Measurements from ENCODE around the gene RIPK3. TPM values are rescaled to one million over a fixed set of nuclear protein-coding genes. Genes with fewer than 3 reads are reported as not detected.
A peak's percentile ranks its signal among the peaks of the same experiment; 100 is the strongest.

The RIPK3 gene
- total and polyA plus RNA-seq, 2 experiments from 2014 or later = 0.32 to 1.5 TPM

DNA sequence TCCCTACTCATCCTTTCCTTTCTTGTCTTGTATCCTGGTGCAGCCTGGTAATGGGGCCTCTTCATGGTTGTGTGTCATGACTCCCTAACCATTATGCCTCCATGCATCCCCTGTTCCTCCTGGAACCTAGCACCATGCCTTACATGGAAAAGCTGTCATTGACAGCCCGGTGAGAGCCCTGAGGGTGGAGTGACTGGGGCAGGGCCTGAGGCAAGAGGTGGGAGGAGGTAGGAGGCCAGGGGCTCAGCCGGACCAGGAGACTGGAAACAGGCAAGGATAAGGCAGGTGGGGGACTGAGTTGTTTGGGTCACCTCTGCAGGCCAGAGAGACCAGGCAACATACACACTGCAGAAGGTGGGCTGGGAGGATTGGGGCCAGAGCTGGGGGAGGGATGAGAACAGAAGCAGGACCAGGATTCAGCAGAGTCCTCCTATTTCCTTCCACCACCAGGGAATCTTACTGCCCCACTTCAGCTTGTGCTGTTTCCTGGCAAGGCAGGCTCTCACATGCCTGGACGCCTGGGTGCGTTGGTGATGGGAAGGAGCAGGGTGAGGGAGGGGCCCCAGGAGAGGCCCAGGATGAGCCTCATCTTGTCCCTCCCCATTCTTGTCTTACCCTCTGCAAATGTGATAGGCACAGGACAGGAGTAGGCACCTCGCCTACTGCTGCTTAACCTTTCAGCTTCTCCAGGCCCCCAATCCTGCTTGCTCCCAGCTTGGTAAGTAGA lies 30.1 kb downstream of the RIPK3 start, which contains the start of gene LTB4R2:
TSS of gene LTB4R2 (plus strand) at position 603 of the 727 bp plus-strand sequence. CDS start 525 bp downstream, outside the sequence.
- H3K36me3 Mint-ChIP-seq (ENCODE audit: low read depth) = peaks cover 45% of the 10 kb centered on the region

More for the DNA sequence above, 30.1 kb downstream of the RIPK3 start, which contains the start of gene LTB4R2:
- H3K27ac ChIP-seq (ENCODE audit: low read depth) = no peak within 1 kb of the TSS
- no peaks in the 10 kb centered on the region for H3K79me2 ChIP-seq (replicated peaks; ENCODE audit: insufficient read depth)
- no peaks in the 10 kb centered on the region for H3F3A ChIP-seq (replicated peaks; ENCODE audit: low read depth)
- H3K27me3 ChIP-seq (ENCODE audit: insufficient read depth) = peaks cover 10% of the 10 kb centered on the region; the same call in 1 of the 2 replicates
- Mint-ChIP-seq H3K9me3 (no peaks in the 10 kb centered on the region), H3K27me3 (ENCODE audit: insufficient read depth, low read depth, poor library complexity) (peaks cover 25% of the 10 kb centered on the region), H3K27ac (no peak within 1 kb of the TSS), H3K4me3 (peak within 1 kb of the TSS; percentile 63), H3K4me1 (peaks cover 15% of the 10 kb centered on the region)
- peaks cover 3% of the 10 kb centered on the region; the same call in 1 of the 2 replicates for H3K36me3 ChIP-seq (ENCODE audit: insufficient read depth)
- peaks cover 4% of the 10 kb centered on the region; the same call in 1 of the 2 replicates for H3K4me1 ChIP-seq (ENCODE audit: insufficient read depth)
- H4K20me1 ChIP-seq (replicated peaks; ENCODE audit: insufficient read depth) = no peaks in the 10 kb centered on the region; the same call in none of the 2 replicates
- H3K9me2 ChIP-seq (ENCODE audit: insufficient read depth) = no peaks in the 10 kb centered on the region
- H3K4me2 ChIP-seq = peak within 1 kb of the TSS; percentile 68; the same call in 1 of the 2 replicates
- TF ChIP-seq STAT1 (IDR thresholded peaks at IDR 0.05; ENCODE audit: unreplicated experiment) = no peak
- TF ChIP-seq JUNB (IDR thresholded peaks at IDR 0.05; ENCODE audit: unreplicated experiment) = no peak
- no peak for TF ChIP-seq POLR2AphosphoS5 (IDR thresholded peaks at IDR 0.05; ENCODE audit: low read depth)
- TF ChIP-seq, protein P1, sequence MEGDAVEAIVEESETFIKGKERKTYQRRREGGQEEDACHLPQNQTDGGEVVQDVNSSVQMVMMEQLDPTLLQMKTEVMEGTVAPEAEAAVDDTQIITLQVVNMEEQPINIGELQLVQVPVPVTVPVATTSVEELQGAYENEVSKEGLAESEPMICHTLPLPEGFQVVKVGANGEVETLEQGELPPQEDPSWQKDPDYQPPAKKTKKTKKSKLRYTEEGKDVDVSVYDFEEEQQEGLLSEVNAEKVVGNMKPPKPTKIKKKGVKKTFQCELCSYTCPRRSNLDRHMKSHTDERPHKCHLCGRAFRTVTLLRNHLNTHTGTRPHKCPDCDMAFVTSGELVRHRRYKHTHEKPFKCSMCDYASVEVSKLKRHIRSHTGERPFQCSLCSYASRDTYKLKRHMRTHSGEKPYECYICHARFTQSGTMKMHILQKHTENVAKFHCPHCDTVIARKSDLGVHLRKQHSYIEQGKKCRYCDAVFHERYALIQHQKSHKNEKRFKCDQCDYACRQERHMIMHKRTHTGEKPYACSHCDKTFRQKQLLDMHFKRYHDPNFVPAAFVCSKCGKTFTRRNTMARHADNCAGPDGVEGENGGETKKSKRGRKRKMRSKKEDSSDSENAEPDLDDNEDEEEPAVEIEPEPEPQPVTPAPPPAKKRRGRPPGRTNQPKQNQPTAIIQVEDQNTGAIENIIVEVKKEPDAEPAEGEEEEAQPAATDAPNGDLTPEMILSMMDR (conservative IDR thresholded peaks at IDR 0.05; ENCODE audit: low read depth in 2 of 2) = no peak
- TF ChIP-seq, protein P2, sequence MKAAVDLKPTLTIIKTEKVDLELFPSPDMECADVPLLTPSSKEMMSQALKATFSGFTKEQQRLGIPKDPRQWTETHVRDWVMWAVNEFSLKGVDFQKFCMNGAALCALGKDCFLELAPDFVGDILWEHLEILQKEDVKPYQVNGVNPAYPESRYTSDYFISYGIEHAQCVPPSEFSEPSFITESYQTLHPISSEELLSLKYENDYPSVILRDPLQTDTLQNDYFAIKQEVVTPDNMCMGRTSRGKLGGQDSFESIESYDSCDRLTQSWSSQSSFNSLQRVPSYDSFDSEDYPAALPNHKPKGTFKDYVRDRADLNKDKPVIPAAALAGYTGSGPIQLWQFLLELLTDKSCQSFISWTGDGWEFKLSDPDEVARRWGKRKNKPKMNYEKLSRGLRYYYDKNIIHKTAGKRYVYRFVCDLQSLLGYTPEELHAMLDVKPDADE (IDR thresholded peaks at IDR 0.05) = no peak
- TF ChIP-seq, protein P3, sequence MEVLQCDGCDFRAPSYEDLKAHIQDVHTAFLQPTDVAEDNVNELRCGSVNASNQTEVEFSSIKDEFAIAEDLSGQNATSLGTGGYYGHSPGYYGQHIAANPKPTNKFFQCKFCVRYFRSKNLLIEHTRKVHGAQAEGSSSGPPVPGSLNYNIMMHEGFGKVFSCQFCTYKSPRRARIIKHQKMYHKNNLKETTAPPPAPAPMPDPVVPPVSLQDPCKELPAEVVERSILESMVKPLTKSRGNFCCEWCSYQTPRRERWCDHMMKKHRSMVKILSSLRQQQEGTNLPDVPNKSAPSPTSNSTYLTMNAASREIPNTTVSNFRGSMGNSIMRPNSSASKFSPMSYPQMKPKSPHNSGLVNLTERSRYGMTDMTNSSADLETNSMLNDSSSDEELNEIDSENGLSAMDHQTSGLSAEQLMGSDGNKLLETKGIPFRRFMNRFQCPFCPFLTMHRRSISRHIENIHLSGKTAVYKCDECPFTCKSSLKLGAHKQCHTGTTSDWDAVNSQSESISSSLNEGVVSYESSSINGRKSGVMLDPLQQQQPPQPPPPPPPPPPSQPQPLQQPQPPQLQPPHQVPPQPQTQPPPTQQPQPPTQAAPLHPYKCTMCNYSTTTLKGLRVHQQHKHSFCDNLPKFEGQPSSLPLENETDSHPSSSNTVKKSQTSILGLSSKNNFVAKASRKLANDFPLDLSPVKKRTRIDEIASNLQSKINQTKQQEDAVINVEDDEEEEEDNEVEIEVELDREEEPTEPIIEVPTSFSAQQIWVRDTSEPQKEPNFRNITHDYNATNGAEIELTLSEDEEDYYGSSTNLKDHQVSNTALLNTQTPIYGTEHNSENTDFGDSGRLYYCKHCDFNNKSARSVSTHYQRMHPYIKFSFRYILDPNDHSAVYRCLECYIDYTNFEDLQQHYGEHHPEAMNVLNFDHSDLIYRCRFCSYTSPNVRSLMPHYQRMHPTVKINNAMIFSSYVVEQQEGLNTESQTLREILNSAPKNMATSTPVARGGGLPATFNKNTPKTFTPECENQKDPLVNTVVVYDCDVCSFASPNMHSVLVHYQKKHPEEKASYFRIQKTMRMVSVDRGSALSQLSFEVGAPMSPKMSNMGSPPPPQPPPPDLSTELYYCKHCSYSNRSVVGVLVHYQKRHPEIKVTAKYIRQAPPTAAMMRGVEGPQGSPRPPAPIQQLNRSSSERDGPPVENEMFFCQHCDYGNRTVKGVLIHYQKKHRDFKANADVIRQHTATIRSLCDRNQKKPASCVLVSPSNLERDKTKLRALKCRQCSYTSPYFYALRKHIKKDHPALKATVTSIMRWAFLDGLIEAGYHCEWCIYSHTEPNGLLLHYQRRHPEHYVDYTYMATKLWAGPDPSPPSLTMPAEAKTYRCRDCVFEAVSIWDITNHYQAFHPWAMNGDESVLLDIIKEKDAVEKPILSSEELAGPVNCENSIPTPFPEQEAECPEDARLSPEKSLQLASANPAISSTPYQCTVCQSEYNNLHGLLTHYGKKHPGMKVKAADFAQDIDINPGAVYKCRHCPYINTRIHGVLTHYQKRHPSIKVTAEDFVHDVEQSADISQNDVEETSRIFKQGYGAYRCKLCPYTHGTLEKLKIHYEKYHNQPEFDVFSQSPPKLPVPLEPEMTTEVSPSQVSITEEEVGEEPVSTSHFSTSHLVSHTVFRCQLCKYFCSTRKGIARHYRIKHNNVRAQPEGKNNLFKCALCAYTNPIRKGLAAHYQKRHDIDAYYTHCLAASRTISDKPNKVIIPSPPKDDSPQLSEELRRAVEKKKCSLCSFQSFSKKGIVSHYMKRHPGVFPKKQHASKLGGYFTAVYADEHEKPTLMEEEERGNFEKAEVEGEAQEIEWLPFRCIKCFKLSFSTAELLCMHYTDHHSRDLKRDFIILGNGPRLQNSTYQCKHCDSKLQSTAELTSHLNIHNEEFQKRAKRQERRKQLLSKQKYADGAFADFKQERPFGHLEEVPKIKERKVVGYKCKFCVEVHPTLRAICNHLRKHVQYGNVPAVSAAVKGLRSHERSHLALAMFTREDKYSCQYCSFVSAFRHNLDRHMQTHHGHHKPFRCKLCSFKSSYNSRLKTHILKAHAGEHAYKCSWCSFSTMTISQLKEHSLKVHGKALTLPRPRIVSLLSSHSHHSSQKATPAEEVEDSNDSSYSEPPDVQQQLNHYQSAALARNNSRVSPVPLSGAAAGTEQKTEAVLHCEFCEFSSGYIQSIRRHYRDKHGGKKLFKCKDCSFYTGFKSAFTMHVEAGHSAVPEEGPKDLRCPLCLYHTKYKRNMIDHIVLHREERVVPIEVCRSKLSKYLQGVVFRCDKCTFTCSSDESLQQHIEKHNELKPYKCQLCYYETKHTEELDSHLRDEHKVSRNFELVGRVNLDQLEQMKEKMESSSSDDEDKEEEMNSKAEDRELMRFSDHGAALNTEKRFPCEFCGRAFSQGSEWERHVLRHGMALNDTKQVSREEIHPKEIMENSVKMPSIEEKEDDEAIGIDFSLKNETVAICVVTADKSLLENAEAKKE (CRISPR knock-in tag; IDR thresholded peaks at IDR 0.05) = no peak
- no peak for TF ChIP-seq CREB1 (CRISPR knock-in tag; IDR thresholded peaks at IDR 0.05; ENCODE audit: low read depth)
- TF ChIP-seq, protein P4, sequence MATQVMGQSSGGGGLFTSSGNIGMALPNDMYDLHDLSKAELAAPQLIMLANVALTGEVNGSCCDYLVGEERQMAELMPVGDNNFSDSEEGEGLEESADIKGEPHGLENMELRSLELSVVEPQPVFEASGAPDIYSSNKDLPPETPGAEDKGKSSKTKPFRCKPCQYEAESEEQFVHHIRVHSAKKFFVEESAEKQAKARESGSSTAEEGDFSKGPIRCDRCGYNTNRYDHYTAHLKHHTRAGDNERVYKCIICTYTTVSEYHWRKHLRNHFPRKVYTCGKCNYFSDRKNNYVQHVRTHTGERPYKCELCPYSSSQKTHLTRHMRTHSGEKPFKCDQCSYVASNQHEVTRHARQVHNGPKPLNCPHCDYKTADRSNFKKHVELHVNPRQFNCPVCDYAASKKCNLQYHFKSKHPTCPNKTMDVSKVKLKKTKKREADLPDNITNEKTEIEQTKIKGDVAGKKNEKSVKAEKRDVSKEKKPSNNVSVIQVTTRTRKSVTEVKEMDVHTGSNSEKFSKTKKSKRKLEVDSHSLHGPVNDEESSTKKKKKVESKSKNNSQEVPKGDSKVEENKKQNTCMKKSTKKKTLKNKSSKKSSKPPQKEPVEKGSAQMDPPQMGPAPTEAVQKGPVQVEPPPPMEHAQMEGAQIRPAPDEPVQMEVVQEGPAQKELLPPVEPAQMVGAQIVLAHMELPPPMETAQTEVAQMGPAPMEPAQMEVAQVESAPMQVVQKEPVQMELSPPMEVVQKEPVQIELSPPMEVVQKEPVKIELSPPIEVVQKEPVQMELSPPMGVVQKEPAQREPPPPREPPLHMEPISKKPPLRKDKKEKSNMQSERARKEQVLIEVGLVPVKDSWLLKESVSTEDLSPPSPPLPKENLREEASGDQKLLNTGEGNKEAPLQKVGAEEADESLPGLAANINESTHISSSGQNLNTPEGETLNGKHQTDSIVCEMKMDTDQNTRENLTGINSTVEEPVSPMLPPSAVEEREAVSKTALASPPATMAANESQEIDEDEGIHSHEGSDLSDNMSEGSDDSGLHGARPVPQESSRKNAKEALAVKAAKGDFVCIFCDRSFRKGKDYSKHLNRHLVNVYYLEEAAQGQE (IDR thresholded peaks at IDR 0.05; ENCODE audit: unreplicated experiment) = no peak
- TF ChIP-seq EZH2phosphoT487 (IDR thresholded peaks at IDR 0.05; ENCODE audit: unreplicated experiment) = no peak
- no peak for TF ChIP-seq ZNF331 (CRISPR knock-in tag; IDR thresholded peaks at IDR 0.05; ENCODE audit: low read depth)
- no peak for TF ChIP-seq EZH2 (IDR thresholded peaks at IDR 0.05; ENCODE audit: low read depth, unreplicated experiment)
- no peak for TF ChIP-seq NANOG (IDR thresholded peaks at IDR 0.05; ENCODE audit: borderline replicate concordance)
- TF ChIP-seq ZNF114 (CRISPR knock-in tag; IDR thresholded peaks at IDR 0.05) = no peak
- peak within 1 kb of the TSS; percentile 51 for H3K4me3 ChIP-seq
- H2AFZ ChIP-seq = no peak within 1 kb of the TSS
- ATAC-seq (no peak), DNase-seq (ENCODE audit: low spot score) (no peak)
